ENCODE data around the gene IL20.

The IL20 gene

DNA sequence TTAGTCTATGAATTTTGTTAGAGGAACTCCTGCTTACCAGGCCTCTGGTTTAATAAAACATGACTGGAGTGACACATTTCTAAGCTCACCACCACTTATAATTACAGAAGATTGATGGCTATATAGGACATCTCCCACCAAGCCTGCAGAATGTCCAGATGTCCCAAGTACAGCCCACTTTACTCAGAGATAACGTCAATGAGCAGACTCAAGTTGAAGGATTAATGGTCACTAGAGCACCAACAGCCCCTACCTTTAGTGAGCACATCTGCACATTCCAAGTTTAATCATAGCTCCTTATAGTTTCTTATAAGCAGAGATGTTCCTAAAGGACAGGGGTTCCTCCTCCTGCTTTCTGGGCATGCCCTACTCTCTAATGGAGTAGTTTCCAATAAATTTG, 37.4 kb upstream of the IL20 start:
- no peak for DNase-seq (ENCODE audit: low read depth)
- H3K4me3 ChIP-seq (ENCODE audit: low read depth, low read length), result no peak overlapping the region
- TF ChIP-seq CTCF (IDR thresholded peaks at IDR 0.05; ENCODE audit: low read depth, low read length, missing control alignments), result no peak

DNA sequence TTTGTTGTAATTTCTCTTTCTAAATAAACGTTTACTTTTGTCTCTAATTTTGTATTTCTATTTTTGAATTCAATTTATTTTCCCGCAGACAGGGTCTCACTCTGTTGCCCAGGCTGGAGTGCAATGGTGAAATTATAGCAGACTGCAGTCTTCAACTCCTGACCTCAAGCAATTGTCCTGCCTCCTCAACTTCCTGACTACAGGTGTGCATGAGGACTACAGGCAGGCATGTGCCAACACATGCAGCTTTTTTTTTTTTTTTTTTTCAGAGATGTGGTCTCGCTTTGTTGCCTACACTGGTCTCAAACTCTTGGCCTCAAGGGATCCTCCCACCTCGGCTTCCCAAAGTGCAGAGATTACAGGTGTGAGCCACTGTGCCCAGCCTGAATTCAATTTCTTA, 36.7 kb upstream of the IL20 start:
- no peak overlapping the region for H3K4me3 ChIP-seq (ENCODE audit: low read depth, low read length)
- DNase-seq (ENCODE audit: low read depth), result no peak
- no peak for TF ChIP-seq CTCF (IDR thresholded peaks at IDR 0.05; ENCODE audit: low read depth, low read length, missing control alignments)

- TF ChIP-seq CTCF (IDR thresholded peaks at IDR 0.05; ENCODE audit: low read depth, low read length, missing control alignments), result no peak
- no peak for DNase-seq (ENCODE audit: low read depth)
- no peak overlapping the region for H3K4me3 ChIP-seq (ENCODE audit: low read depth, low read length)
Measured at GRCh38 chr1:206829282-206829681, 36.1 kb upstream of the IL20 start.

DNA sequence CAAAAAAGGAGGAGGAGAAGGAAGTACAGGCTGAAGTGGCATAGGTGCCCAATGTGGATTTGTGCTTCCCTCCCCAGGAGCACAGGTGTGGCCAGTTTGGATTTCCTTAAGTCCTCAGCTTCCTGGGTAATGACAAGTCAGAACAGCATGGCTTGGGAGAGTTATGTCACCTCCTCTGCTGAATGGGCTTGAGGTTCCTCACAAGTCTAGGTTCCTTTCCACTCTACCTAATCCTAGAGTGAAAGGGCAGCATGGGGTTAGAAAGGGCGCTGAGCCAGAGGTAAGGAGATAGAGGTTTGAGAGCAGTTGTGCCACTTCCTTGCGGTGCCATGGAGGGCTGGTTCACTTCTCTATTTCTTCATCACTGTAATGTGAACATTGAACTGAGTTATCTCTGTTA, 35.5 kb upstream of the IL20 start:
- DNase-seq (ENCODE audit: low read depth), result no peak
- TF ChIP-seq CTCF (IDR thresholded peaks at IDR 0.05; ENCODE audit: low read depth, low read length, missing control alignments), result no peak
- no peak overlapping the region for H3K4me3 ChIP-seq (ENCODE audit: low read depth, low read length)

DNA sequence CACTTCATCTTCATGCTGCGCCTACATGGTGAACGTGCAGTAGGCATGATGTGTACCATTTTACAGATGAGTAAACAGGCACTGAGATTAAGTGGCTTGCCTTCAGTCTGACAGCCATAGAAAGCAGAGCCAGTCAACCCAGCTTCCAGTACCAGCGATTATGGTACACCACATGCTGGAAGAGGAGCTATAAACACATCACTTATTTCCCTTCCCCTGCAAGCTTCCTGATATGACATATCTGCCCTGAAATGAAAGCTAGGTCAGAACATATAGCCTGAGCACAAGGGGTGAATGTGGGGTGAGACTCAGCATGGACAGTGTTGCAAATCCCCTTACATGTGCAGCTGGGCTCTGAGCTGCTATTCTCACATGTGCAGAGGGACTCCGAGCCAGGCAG, 33.8 kb upstream of the IL20 start:
- no peak for TF ChIP-seq CTCF (IDR thresholded peaks at IDR 0.05; ENCODE audit: low read depth, low read length, missing control alignments)
- no peak overlapping the region for H3K4me3 ChIP-seq (ENCODE audit: low read depth, low read length)
- no peak for DNase-seq (ENCODE audit: low read depth)

- H3K4me3 ChIP-seq (ENCODE audit: low read depth, low read length), result no peak overlapping the region
- TF ChIP-seq CTCF (IDR thresholded peaks at IDR 0.05; ENCODE audit: low read depth, low read length, missing control alignments), result no peak
- DNase-seq (ENCODE audit: low read depth), result no peak
Measured at GRCh38 chr1:206832352-206832880, 33.0 kb upstream of the IL20 start.

DNA sequence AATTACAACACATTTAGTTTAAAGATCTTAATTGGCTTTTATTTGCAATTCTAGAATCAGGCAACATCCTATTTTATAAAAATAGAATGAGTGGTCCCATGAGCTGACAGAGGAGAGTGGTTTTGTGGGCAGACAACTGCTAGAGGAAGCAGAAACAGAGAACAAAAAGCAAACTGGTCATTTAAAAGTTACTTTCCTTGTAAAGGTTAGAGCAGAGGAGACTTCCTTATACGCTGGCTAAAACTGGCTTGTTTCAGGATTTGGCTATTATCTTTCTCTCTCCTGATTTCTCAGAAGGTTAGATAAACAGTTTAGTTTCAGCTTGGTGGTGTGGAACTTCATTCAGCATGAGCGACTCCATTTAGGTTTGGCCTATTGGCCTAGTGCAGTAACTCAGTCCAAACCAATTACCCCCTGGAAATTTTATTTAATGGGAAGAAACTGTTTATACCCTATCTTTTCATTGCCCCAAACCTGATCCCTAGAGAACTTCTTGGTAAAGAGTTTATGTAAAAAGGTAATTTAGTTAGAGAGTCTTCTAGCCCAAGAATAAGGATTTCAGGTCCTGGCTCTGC, 32.2 kb upstream of the IL20 start:
- no peak for TF ChIP-seq CTCF (IDR thresholded peaks at IDR 0.05; ENCODE audit: low read depth, low read length, missing control alignments)
- H3K4me3 ChIP-seq (ENCODE audit: low read depth, low read length), result no peak overlapping the region
- DNase-seq (ENCODE audit: low read depth), result no peak

All from GM12864 (cell line).